Measurements from ENCODE around the gene RABGAP1L.
"Not testable (repeated sequence)": the region's sequence is repeated elsewhere in the genome, so short reads cannot be mapped to it uniquely, and the experiment has no call there.

Gene RABGAP1L

GRCh38 chr1:174848593-174849560 lies 689.6 kb downstream of the RABGAP1L start:
- not testable (repeated sequence) for H3K27me3 ChIP-seq (ENCODE audit: insufficient read depth, insufficient read length)

GRCh38 chr1:174850726-174851125 lies 691.4 kb downstream of the RABGAP1L start:
- TF ChIP-seq YY1 (IDR thresholded peaks at IDR 0.05; ENCODE audit: insufficient read depth, insufficient read length) (no peak), SUZ12 (IDR thresholded peaks at IDR 0.05; ENCODE audit: extremely low read depth, insufficient read depth, insufficient read length) (no peak), ZNF274 (IDR thresholded peaks at IDR 0.05; ENCODE audit: low read depth, low read length) (no peak)
- no peak overlapping the region for H3K9ac ChIP-seq (ENCODE audit: insufficient read length, low read depth)
- no peak overlapping the region for H3K4me3 ChIP-seq (ENCODE audit: insufficient read length, low read depth)
- no peaks in the 10 kb centered on the region for H3K27me3 ChIP-seq (ENCODE audit: insufficient read depth, insufficient read length)
- no peaks in the 10 kb centered on the region for H3K36me3 ChIP-seq (ENCODE audit: insufficient read depth, insufficient read length, low read length)
- DNase-seq (ENCODE audit: low read depth, low spot score), result no peak
- H3K9me3 ChIP-seq (ENCODE audit: insufficient read depth, low read length), result peaks cover 20% of the 10 kb centered on the region
- H3K4me1 ChIP-seq (ENCODE audit: insufficient read depth, insufficient read length), result no peaks in the 10 kb centered on the region

More at GRCh38 chr1:174848593-174849560, 689.6 kb downstream of the RABGAP1L start:
- not testable (repeated sequence) for H3K4me1 ChIP-seq (ENCODE audit: insufficient read depth, insufficient read length); H3K36me3 ChIP-seq (ENCODE audit: insufficient read depth, insufficient read length, low read length); H3K9ac ChIP-seq (ENCODE audit: insufficient read length, low read depth); DNase-seq (ENCODE audit: low read depth, low spot score)
- H3K9me3 ChIP-seq (ENCODE audit: insufficient read depth, low read length), result peaks cover 20% of the 10 kb centered on the region
- peak; percentile 41 for TF ChIP-seq YY1 (IDR thresholded peaks at IDR 0.05; ENCODE audit: insufficient read depth, insufficient read length)
- H3K4me3 ChIP-seq (ENCODE audit: insufficient read length, low read depth), result peak overlapping the region; percentile 3

GRCh38 chr1:174858301-174858700 lies 699.0 kb downstream of the RABGAP1L start:
- no peaks in the 10 kb centered on the region for H3K4me1 ChIP-seq (ENCODE audit: insufficient read depth, insufficient read length)
- no peak overlapping the region for H3K4me3 ChIP-seq (ENCODE audit: insufficient read length, low read depth)
- no peak for DNase-seq (ENCODE audit: low read depth, low spot score)

GRCh38 chr1:174870319-174870718 lies 711.0 kb downstream of the RABGAP1L start:
- TF ChIP-seq ZNF274 (IDR thresholded peaks at IDR 0.05; ENCODE audit: low read depth, low read length), result no peak
- no peak for TF ChIP-seq SUZ12 (IDR thresholded peaks at IDR 0.05; ENCODE audit: extremely low read depth, insufficient read depth, insufficient read length)
- no peak for TF ChIP-seq YY1 (IDR thresholded peaks at IDR 0.05; ENCODE audit: insufficient read depth, insufficient read length)
- Histone ChIP-seq H3K4me1 (ENCODE audit: insufficient read depth, insufficient read length) (peaks cover 5% of the 10 kb centered on the region), H3K36me3 (ENCODE audit: insufficient read depth, insufficient read length, low read length) (no peaks in the 10 kb centered on the region), H3K4me3 (ENCODE audit: insufficient read length, low read depth) (no peak overlapping the region), H3K27me3 (ENCODE audit: insufficient read depth, insufficient read length) (no peaks in the 10 kb centered on the region), H3K9ac (ENCODE audit: insufficient read length, low read depth) (no peak overlapping the region), H3K9me3 (ENCODE audit: insufficient read depth, low read length) (peaks cover 12% of the 10 kb centered on the region)
- DNase-seq (ENCODE audit: low read depth, low spot score), result no peak

More at GRCh38 chr1:174858301-174858700, 699.0 kb downstream of the RABGAP1L start:
- TF ChIP-seq SUZ12 (IDR thresholded peaks at IDR 0.05; ENCODE audit: extremely low read depth, insufficient read depth, insufficient read length) (no peak), YY1 (IDR thresholded peaks at IDR 0.05; ENCODE audit: insufficient read depth, insufficient read length) (no peak), ZNF274 (IDR thresholded peaks at IDR 0.05; ENCODE audit: low read depth, low read length) (no peak)
- Histone ChIP-seq H3K27me3 (ENCODE audit: insufficient read depth, insufficient read length) (no peaks in the 10 kb centered on the region), H3K36me3 (ENCODE audit: insufficient read depth, insufficient read length, low read length) (no peaks in the 10 kb centered on the region), H3K9me3 (ENCODE audit: insufficient read depth, low read length) (no peaks in the 10 kb centered on the region), H3K9ac (ENCODE audit: insufficient read length, low read depth) (no peak overlapping the region)

GRCh38 chr1:174871886-174872285 lies 712.6 kb downstream of the RABGAP1L start:
- Histone ChIP-seq H3K4me1 (ENCODE audit: insufficient read depth, insufficient read length) (peaks cover 5% of the 10 kb centered on the region), H3K4me3 (ENCODE audit: insufficient read length, low read depth) (no peak overlapping the region), H3K27me3 (ENCODE audit: insufficient read depth, insufficient read length) (no peaks in the 10 kb centered on the region), H3K9me3 (ENCODE audit: insufficient read depth, low read length) (peaks cover 12% of the 10 kb centered on the region), H3K9ac (ENCODE audit: insufficient read length, low read depth) (no peak overlapping the region), H3K36me3 (ENCODE audit: insufficient read depth, insufficient read length, low read length) (no peaks in the 10 kb centered on the region)
- no peak for TF ChIP-seq YY1 (IDR thresholded peaks at IDR 0.05; ENCODE audit: insufficient read depth, insufficient read length)
- no peak for DNase-seq (ENCODE audit: low read depth, low spot score)

- no peak overlapping the region for H3K9ac ChIP-seq (ENCODE audit: insufficient read length, low read depth)
- no peaks in the 10 kb centered on the region for H3K27me3 ChIP-seq (ENCODE audit: insufficient read depth, insufficient read length)
- no peak for DNase-seq (ENCODE audit: low read depth, low spot score)
- TF ChIP-seq SUZ12 (IDR thresholded peaks at IDR 0.05; ENCODE audit: extremely low read depth, insufficient read depth, insufficient read length) (no peak), YY1 (IDR thresholded peaks at IDR 0.05; ENCODE audit: insufficient read depth, insufficient read length) (no peak), ZNF274 (IDR thresholded peaks at IDR 0.05; ENCODE audit: low read depth, low read length) (no peak)
- H3K9me3 ChIP-seq (ENCODE audit: insufficient read depth, low read length), result peaks cover 12% of the 10 kb centered on the region
- peaks cover 5% of the 10 kb centered on the region for H3K4me1 ChIP-seq (ENCODE audit: insufficient read depth, insufficient read length)
- no peak overlapping the region for H3K4me3 ChIP-seq (ENCODE audit: insufficient read length, low read depth)
- no peaks in the 10 kb centered on the region for H3K36me3 ChIP-seq (ENCODE audit: insufficient read depth, insufficient read length, low read length)
Observed at GRCh38 chr1:174872615-174873058, 713.3 kb downstream of the RABGAP1L start.

GRCh38 chr1:174874331-174875053 lies 715.2 kb downstream of the RABGAP1L start:
- peak; percentile 80 for DNase-seq (ENCODE audit: low read depth, low spot score)
- Histone ChIP-seq H3K27me3 (ENCODE audit: insufficient read depth, insufficient read length) (no peaks in the 10 kb centered on the region), H3K9me3 (ENCODE audit: insufficient read depth, low read length) (peaks cover 3% of the 10 kb centered on the region), H3K36me3 (ENCODE audit: insufficient read depth, insufficient read length, low read length) (no peaks in the 10 kb centered on the region), H3K4me3 (ENCODE audit: insufficient read length, low read depth) (peak overlapping the region; percentile 60), H3K9ac (ENCODE audit: insufficient read length, low read depth) (peak overlapping the region; percentile 72), H3K4me1 (ENCODE audit: insufficient read depth, insufficient read length) (peaks cover 5% of the 10 kb centered on the region)
- TF ChIP-seq YY1 (IDR thresholded peaks at IDR 0.05; ENCODE audit: insufficient read depth, insufficient read length) (no peak), SUZ12 (IDR thresholded peaks at IDR 0.05; ENCODE audit: extremely low read depth, insufficient read depth, insufficient read length) (no peak)

Data from NT2/D1 (cell line).